WTC11 (cell line): ENCODE results near the gene HADHB. TPM values are rescaled to one million over a fixed set of nuclear protein-coding genes. Genes with fewer than 3 reads are reported as not detected.

Experiments used
- ATAC-seq: fragments of 200-7000 bp; cut with Tn5 transposase; 2 replicates; pipeline ENCODE4 v1.10.0; 2021; ENCODE audit warnings: mild to moderate bottlenecking, moderate library complexity
- CTCF ChIA-PET: fragments of 300-600 bp; sonication (Branson Sonifier 250); formaldehyde crosslinking; loops from one replicate; lab custom pipeline; 2021; ENCODE audit warnings: antibody characterized with exemption; lab: Charles Lee
- POLR2A ChIA-PET: fragments of 350-600 bp; sonication (Branson Sonifier 250); formaldehyde crosslinking; loops from one replicate; lab custom pipeline; 2021; ENCODE audit warnings: antibody characterized with exemption; lab: Charles Lee
- DNase-seq: peaks from one replicate; pipeline ENCODE4 v3.0.0; 2021; ENCODE audit warnings: low spot score
- H3K27ac Mint-ChIP-seq: 2 replicates; pipeline ENCODE4 v1.8.0; 2021; ENCODE audit warnings: mixed read lengths
- H3K27me3 Mint-ChIP-seq: 2 replicates; pipeline ENCODE4 v1.8.0; 2021; ENCODE audit warnings: low read depth, mild to moderate bottlenecking, moderate library complexity, mixed read lengths
- H3K36me3 Mint-ChIP-seq: 2 replicates; pipeline ENCODE4 v1.8.0; 2021; ENCODE audit warnings: mixed read lengths
- H3K4me1 Mint-ChIP-seq: 2 replicates; pipeline ENCODE4 v1.8.0; 2022; ENCODE audit warnings: mixed read lengths
- H3K4me3 Mint-ChIP-seq: 2 replicates; pipeline ENCODE4 v1.8.0; 2021; ENCODE audit warnings: mild to moderate bottlenecking, moderate library complexity, mixed read lengths
- H3K9me3 Mint-ChIP-seq: 2 replicates; pipeline ENCODE4 v1.8.0; 2021; ENCODE audit warnings: mixed read lengths
- ARID4B ChIP-seq: sonication (generic); formaldehyde crosslinking; IDR thresholded peaks from 2 replicates; pipeline ENCODE4 v1.8.0; 2023; ENCODE audit warnings: missing genetic modification reagents, mild to moderate bottlenecking, borderline replicate concordance
- ATF3 ChIP-seq: sonication (generic); formaldehyde crosslinking; conservative IDR thresholded peaks from 2 replicates; pipeline ENCODE4 v1.8.1; 2022; ENCODE audit warnings: mild to moderate bottlenecking, missing genetic modification reagents
- CBFB ChIP-seq: sonication (generic); formaldehyde crosslinking; IDR thresholded peaks from 2 replicates; pipeline ENCODE4 v1.8.1; 2022; ENCODE audit warnings: mild to moderate bottlenecking, low read depth, missing genetic modification reagents
- FOXP1 ChIP-seq: sonication (generic); formaldehyde crosslinking; IDR thresholded peaks from 2 replicates; pipeline ENCODE4 v1.8.0; 2022; ENCODE audit warnings: missing genetic modification reagents, mild to moderate bottlenecking, moderate library complexity, borderline replicate concordance
- GABPB1 ChIP-seq: sonication (generic); formaldehyde crosslinking; IDR thresholded peaks from 2 replicates; pipeline ENCODE4 v1.8.1; 2023; ENCODE audit warnings: mild to moderate bottlenecking, missing genetic modification reagents
- KAT7 ChIP-seq: sonication (generic); formaldehyde crosslinking; IDR thresholded peaks from 2 replicates; pipeline ENCODE4 v1.8.1; 2023; ENCODE audit warnings: missing genetic modification reagents, mild to moderate bottlenecking, borderline replicate concordance
- MYBL2 ChIP-seq: sonication (generic); formaldehyde crosslinking; IDR thresholded peaks from 2 replicates; pipeline ENCODE4 v1.8.1; 2023; ENCODE audit warnings: mild to moderate bottlenecking, moderate library complexity, missing genetic modification reagents
- NFE2L1 ChIP-seq: sonication (generic); formaldehyde crosslinking; IDR thresholded peaks from 2 replicates; pipeline ENCODE4 v1.8.1; 2023; ENCODE audit warnings: missing genetic modification reagents
- NR3C1 ChIP-seq: sonication (generic); formaldehyde crosslinking; conservative IDR thresholded peaks from 2 replicates; pipeline ENCODE4 v1.8.1; 2023; ENCODE audit warnings: low read depth, mild to moderate bottlenecking, missing genetic modification reagents
- RORB ChIP-seq: fragments of 250-450 bp; sonication (Bioruptor Pico); IDR thresholded peaks from 2 replicates; pipeline ENCODE4 v1.9.0; 2021; ENCODE audit warnings: mild to moderate bottlenecking
- SMAD3 ChIP-seq: sonication (generic); formaldehyde crosslinking; IDR thresholded peaks from 2 replicates; pipeline ENCODE4 v1.8.0; 2022; ENCODE audit warnings: missing genetic modification reagents, mild to moderate bottlenecking, borderline replicate concordance
- SMAD4 ChIP-seq: sonication (generic); formaldehyde crosslinking; IDR thresholded peaks from 2 replicates; pipeline ENCODE4 v1.8.0; 2022; ENCODE audit warnings: mild to moderate bottlenecking, missing genetic modification reagents
- TP53 ChIP-seq: sonication (generic); formaldehyde crosslinking; IDR thresholded peaks from 2 replicates; pipeline ENCODE4 v1.8.1; 2023; ENCODE audit warnings: mild to moderate bottlenecking, missing genetic modification reagents
- ZNF138 ChIP-seq: sonication (generic); formaldehyde crosslinking; conservative IDR thresholded peaks from 2 replicates; pipeline ENCODE4 v1.8.1; 2022; ENCODE audit warnings: mild to moderate bottlenecking, moderate library complexity, missing genetic modification reagents
- total RNA-seq: library from RNA; stranded (reverse); gene quantifications from 3 replicates; pipeline ENCODE4 v1.2.3, GENCODE V29; 2021
- TF ChIP-seq, protein P1 (sequence below): sonication (generic); formaldehyde crosslinking; IDR thresholded peaks from 2 replicates; pipeline ENCODE4 v1.8.1; 2022; ENCODE audit warnings: mild to moderate bottlenecking, moderate library complexity, missing genetic modification reagents
- TF ChIP-seq, protein P2 (sequence below): sonication (generic); formaldehyde crosslinking; IDR thresholded peaks from 2 replicates; pipeline ENCODE4 v1.8.1; 2022; ENCODE audit warnings: missing genetic modification reagents, borderline replicate concordance
- TF ChIP-seq, protein P3 (sequence below): sonication (generic); formaldehyde crosslinking; IDR thresholded peaks from 2 replicates; pipeline ENCODE4 v1.8.1; 2023; ENCODE audit warnings: mild to moderate bottlenecking, missing genetic modification reagents, moderate library complexity
- TF ChIP-seq, protein P4 (sequence below): sonication (generic); formaldehyde crosslinking; IDR thresholded peaks from 2 replicates; pipeline ENCODE4 v1.8.1; 2023; ENCODE audit warnings: mild to moderate bottlenecking, missing genetic modification reagents, borderline replicate concordance
- TF ChIP-seq, protein P5 (sequence below): sonication (generic); formaldehyde crosslinking; IDR thresholded peaks from 2 replicates; pipeline ENCODE4 v1.8.1; 2022; ENCODE audit warnings: low read depth, mild to moderate bottlenecking, moderate library complexity, missing genetic modification reagents, borderline replicate concordance
- TF ChIP-seq, protein P6 (sequence below): fragments of 250-450 bp; sonication (Bioruptor Pico); IDR thresholded peaks from 2 replicates; pipeline ENCODE4 v1.8.0; 2021; ENCODE audit warnings: mild to moderate bottlenecking

Gene HADHB
- total RNA-seq, 1 experiment from 2014 or later, result 60.7 TPM

DNA sequence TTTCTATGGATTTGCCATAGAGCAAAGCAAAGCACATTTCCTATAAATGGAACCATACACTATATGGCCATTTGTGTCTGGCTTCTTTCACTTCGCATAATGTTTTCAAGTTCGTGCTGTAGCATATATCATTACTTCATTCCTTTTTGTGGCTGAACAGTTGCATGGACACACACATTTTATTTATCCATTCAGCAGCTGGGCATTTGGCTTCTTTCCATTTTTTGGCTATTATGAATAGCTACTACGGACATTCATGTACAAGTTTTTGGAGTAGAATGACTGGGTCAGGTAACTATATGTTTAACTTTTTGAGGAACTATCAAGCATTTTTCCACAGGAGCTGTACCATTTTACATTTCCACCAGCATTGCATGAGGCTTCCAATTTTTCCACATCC lies 90.5 kb downstream of the HADHB start (continued):
- TF ChIP-seq CBFB (CRISPR knock-in tag) (no peak), ZNF138 (CRISPR knock-in tag) (no peak)

- H3K36me3 Mint-ChIP-seq, result no peaks in the 10 kb centered on the region
- no peaks in the 10 kb centered on the region for H3K9me3 Mint-ChIP-seq
- DNase-seq, result no peak
- no peak overlapping the region for H3K4me3 Mint-ChIP-seq
- TF ChIP-seq, protein P1, sequence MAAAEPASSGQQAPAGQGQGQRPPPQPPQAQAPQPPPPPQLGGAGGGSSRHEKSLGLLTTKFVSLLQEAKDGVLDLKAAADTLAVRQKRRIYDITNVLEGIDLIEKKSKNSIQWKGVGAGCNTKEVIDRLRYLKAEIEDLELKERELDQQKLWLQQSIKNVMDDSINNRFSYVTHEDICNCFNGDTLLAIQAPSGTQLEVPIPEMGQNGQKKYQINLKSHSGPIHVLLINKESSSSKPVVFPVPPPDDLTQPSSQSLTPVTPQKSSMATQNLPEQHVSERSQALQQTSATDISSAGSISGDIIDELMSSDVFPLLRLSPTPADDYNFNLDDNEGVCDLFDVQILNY (CRISPR knock-in tag), result no peak
- TF ChIP-seq GABPB1 (CRISPR knock-in tag), result no peak
- TF ChIP-seq SMAD3 (CRISPR knock-in tag), result no peak
- no peak for TF ChIP-seq RORB (CRISPR knock-in tag)
- TF ChIP-seq KAT7, result no peak
- TF ChIP-seq TP53 (CRISPR knock-in tag), result no peak
- TF ChIP-seq FOXP1 (CRISPR knock-in tag), result no peak
- TF ChIP-seq, protein P2, sequence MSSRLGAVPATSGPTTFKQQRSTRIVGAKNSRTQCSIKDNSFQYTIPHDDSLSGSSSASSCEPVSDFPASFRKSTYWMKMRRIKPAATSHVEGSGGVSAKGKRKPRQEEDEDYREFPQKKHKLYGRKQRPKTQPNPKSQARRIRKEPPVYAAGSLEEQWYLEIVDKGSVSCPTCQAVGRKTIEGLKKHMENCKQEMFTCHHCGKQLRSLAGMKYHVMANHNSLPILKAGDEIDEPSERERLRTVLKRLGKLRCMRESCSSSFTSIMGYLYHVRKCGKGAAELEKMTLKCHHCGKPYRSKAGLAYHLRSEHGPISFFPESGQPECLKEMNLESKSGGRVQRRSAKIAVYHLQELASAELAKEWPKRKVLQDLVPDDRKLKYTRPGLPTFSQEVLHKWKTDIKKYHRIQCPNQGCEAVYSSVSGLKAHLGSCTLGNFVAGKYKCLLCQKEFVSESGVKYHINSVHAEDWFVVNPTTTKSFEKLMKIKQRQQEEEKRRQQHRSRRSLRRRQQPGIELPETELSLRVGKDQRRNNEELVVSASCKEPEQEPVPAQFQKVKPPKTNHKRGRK (CRISPR knock-in tag), result no peak
- TF ChIP-seq, protein P3, sequence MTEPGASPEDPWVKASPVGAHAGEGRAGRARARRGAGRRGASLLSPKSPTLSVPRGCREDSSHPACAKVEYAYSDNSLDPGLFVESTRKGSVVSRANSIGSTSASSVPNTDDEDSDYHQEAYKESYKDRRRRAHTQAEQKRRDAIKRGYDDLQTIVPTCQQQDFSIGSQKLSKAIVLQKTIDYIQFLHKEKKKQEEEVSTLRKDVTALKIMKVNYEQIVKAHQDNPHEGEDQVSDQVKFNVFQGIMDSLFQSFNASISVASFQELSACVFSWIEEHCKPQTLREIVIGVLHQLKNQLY (CRISPR knock-in tag), result no peak
- TF ChIP-seq, all 79 proteins: peak for 0
- POLR2A ChIA-PET, result no interaction called here
- CTCF ChIA-PET, result no interaction called here
- ATAC-seq, result no peak
- Mint-ChIP-seq H3K27me3 (no peaks in the 10 kb centered on the region; the same call in 1 of the 2 replicates), H3K27ac (no peak overlapping the region), H3K4me1 (peaks cover 12% of the 10 kb centered on the region)
Observed at GRCh38 chr2:26336719-26337118, 92.0 kb downstream of the HADHB start.

GRCh38 chr2:26337298-26337697 lies 92.6 kb downstream of the HADHB start:
- DNase-seq, result no peak
- H3K4me1 Mint-ChIP-seq, result peaks cover 12% of the 10 kb centered on the region
- CTCF ChIA-PET, result no interaction called here
- no peak overlapping the region for H3K4me3 Mint-ChIP-seq
- no peaks in the 10 kb centered on the region for H3K9me3 Mint-ChIP-seq
- ATAC-seq, result no peak
- POLR2A ChIA-PET, result no interaction called here
- H3K27me3 Mint-ChIP-seq, result no peaks in the 10 kb centered on the region; the same call in 1 of the 2 replicates
- H3K27ac Mint-ChIP-seq, result no peak overlapping the region
- no peaks in the 10 kb centered on the region for H3K36me3 Mint-ChIP-seq
- TF ChIP-seq SMAD4 (CRISPR knock-in tag), result no peak
- TF ChIP-seq NR3C1 (CRISPR knock-in tag), result no peak
- no peak for TF ChIP-seq ATF3
- no peak for TF ChIP-seq ARID4B
- no peak for TF ChIP-seq NFE2L1
- TF ChIP-seq, protein P4, sequence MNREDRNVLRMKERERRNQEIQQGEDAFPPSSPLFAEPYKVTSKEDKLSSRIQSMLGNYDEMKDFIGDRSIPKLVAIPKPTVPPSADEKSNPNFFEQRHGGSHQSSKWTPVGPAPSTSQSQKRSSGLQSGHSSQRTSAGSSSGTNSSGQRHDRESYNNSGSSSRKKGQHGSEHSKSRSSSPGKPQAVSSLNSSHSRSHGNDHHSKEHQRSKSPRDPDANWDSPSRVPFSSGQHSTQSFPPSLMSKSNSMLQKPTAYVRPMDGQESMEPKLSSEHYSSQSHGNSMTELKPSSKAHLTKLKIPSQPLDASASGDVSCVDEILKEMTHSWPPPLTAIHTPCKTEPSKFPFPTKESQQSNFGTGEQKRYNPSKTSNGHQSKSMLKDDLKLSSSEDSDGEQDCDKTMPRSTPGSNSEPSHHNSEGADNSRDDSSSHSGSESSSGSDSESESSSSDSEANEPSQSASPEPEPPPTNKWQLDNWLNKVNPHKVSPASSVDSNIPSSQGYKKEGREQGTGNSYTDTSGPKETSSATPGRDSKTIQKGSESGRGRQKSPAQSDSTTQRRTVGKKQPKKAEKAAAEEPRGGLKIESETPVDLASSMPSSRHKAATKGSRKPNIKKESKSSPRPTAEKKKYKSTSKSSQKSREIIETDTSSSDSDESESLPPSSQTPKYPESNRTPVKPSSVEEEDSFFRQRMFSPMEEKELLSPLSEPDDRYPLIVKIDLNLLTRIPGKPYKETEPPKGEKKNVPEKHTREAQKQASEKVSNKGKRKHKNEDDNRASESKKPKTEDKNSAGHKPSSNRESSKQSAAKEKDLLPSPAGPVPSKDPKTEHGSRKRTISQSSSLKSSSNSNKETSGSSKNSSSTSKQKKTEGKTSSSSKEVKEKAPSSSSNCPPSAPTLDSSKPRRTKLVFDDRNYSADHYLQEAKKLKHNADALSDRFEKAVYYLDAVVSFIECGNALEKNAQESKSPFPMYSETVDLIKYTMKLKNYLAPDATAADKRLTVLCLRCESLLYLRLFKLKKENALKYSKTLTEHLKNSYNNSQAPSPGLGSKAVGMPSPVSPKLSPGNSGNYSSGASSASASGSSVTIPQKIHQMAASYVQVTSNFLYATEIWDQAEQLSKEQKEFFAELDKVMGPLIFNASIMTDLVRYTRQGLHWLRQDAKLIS (CRISPR knock-in tag), result no peak
- TF ChIP-seq MYBL2 (CRISPR knock-in tag), result no peak
- TF ChIP-seq, protein P5, sequence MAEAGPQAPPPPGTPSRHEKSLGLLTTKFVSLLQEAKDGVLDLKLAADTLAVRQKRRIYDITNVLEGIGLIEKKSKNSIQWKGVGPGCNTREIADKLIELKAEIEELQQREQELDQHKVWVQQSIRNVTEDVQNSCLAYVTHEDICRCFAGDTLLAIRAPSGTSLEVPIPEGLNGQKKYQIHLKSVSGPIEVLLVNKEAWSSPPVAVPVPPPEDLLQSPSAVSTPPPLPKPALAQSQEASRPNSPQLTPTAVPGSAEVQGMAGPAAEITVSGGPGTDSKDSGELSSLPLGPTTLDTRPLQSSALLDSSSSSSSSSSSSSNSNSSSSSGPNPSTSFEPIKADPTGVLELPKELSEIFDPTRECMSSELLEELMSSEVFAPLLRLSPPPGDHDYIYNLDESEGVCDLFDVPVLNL, result no peak
- TF ChIP-seq, protein P6, sequence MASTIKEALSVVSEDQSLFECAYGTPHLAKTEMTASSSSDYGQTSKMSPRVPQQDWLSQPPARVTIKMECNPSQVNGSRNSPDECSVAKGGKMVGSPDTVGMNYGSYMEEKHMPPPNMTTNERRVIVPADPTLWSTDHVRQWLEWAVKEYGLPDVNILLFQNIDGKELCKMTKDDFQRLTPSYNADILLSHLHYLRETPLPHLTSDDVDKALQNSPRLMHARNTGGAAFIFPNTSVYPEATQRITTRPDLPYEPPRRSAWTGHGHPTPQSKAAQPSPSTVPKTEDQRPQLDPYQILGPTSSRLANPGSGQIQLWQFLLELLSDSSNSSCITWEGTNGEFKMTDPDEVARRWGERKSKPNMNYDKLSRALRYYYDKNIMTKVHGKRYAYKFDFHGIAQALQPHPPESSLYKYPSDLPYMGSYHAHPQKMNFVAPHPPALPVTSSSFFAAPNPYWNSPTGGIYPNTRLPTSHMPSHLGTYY (CRISPR knock-in tag), result no peak
